Vagina (tissue), 2 donors: ENCODE data around the gene AGBL1. TPM values are rescaled to one million over a fixed set of nuclear protein-coding genes. Genes with fewer than 3 reads are reported as not detected.

ENCODE experiments used
- DNase-seq, 2 donors: peaks; one replicate each; pipeline ENCODE4 v3.0.0-alpha.2; 2017; ENCODE audit errors: extremely low spot score in 2 of 2
- H3K27ac ChIP-seq: fragments of 200-600 bp; sonication (generic); one replicate; pipeline ENCODE4 v1.5.1; 2019
- H3K27me3 ChIP-seq: fragments of 200-600 bp; sonication (generic); one replicate; pipeline ENCODE4 v1.5.1; 2019
- H3K36me3 ChIP-seq, 2 donors: fragments of 200-600 bp; sonication (generic); one replicate each; pipeline ENCODE4 v1.5.1; 2017 to 2019
- H3K4me1 ChIP-seq: fragments of 200-600 bp; sonication (generic); one replicate; pipeline ENCODE4 v1.5.1; 2019
- H3K4me3 ChIP-seq, 2 donors: fragments of 200-600 bp; sonication (generic); 1 replicate in 1 of 2; 2 replicates in 1 of 2; pipeline ENCODE4 v1.5.1; 2016 to 2019
- H3K9me3 ChIP-seq: fragments of 200-600 bp; sonication (generic); one replicate; pipeline ENCODE4 v1.5.1; 2019
- CTCF ChIP-seq, 3 experiments: fragments of 450-650 bp in 2 of 3; fragments of 200-600 bp in 1 of 3; sonication (generic) in 1 of 3; IDR thresholded peaks; one replicate each; pipeline ENCODE4 v1.5.1; 2017 to 2019; ENCODE audit warnings: antibody characterized with exemption in 3 of 3, mild to moderate bottlenecking in 2 of 3, moderate library complexity in 2 of 3
- POLR2A ChIP-seq, 2 donors: fragments of 450-650 bp; IDR thresholded peaks; one replicate each; pipeline ENCODE4 v1.6.1; 2017; ENCODE audit warnings: antibody characterized with exemption in 2 of 2, mild to moderate bottlenecking in 2 of 2, moderate library complexity in 2 of 2
- POLR2AphosphoS5 ChIP-seq, 2 donors: sonication (generic); formaldehyde crosslinking; IDR thresholded peaks; one replicate each; pipeline ENCODE4 v1.9.0; 2017; ENCODE audit warnings: antibody characterized with exemption in 2 of 2, mild to moderate bottlenecking in 2 of 2, low read depth in 1 of 2; ENCODE audit not compliant: insufficient read depth in 1 of 2
- intact Hi-C: fragments of 100-400 bp; cut with DNase I; formaldehyde crosslinking; loops from one replicate; pipeline ENCODE4 v1.15.1; 2023
- total RNA-seq: library from RNA; depleted of rRNA; stranded (reverse); fragments of >200 nt; gene quantifications from one replicate; pipeline ENCODE4 v1.2.3, GENCODE V29; 2016

AGBL1 gene
- total RNA-seq, 1 donor from 2014 or later = not detected

GRCh38 chr15:86846036-86846435 lies 766.4 kb downstream of the AGBL1 start:
- Histone ChIP-seq H3K9me3 (no peaks in the 10 kb centered on the region), H3K36me3 (no peaks in the 10 kb centered on the region), H3K4me1 (no peaks in the 10 kb centered on the region), H3K27ac (no peak overlapping the region), H3K27me3 (no peaks in the 10 kb centered on the region), H3K4me3 (no peak overlapping the region)
- intact Hi-C loops = no loop called here
- DNase-seq = no peak
- TF ChIP-seq POLR2AphosphoS5 (IDR thresholded peaks at IDR 0.05; ENCODE audit: insufficient read depth in 1 of 2, low read depth in 1 of 2) (no peak), CTCF (IDR thresholded peaks at IDR 0.05) (no peak), POLR2A (IDR thresholded peaks at IDR 0.05) (no peak)

- no peak for TF ChIP-seq POLR2AphosphoS5 (IDR thresholded peaks at IDR 0.05; ENCODE audit: insufficient read depth in 1 of 2, low read depth in 1 of 2)
- TF ChIP-seq POLR2A (IDR thresholded peaks at IDR 0.05) = no peak
- no peak for TF ChIP-seq CTCF (IDR thresholded peaks at IDR 0.05)
- H3K9me3 ChIP-seq = no peaks in the 10 kb centered on the region
- H3K4me3 ChIP-seq = no peak overlapping the region
- no peak overlapping the region for H3K27ac ChIP-seq
- no peaks in the 10 kb centered on the region for H3K36me3 ChIP-seq
- intact Hi-C loops = no loop called here
- H3K27me3 ChIP-seq = no peaks in the 10 kb centered on the region
- no peak for DNase-seq
- no peaks in the 10 kb centered on the region for H3K4me1 ChIP-seq
These were observed 769.5 kb downstream of the AGBL1 start for GRCh38 chr15:86849136-86849535.

- Histone ChIP-seq H3K27ac (no peak overlapping the region), H3K4me1 (no peaks in the 10 kb centered on the region), H3K27me3 (no peaks in the 10 kb centered on the region), H3K36me3 (no peaks in the 10 kb centered on the region), H3K4me3 (no peak overlapping the region), H3K9me3 (no peaks in the 10 kb centered on the region)
- TF ChIP-seq POLR2AphosphoS5 (IDR thresholded peaks at IDR 0.05; ENCODE audit: insufficient read depth in 1 of 2, low read depth in 1 of 2) (no peak), POLR2A (IDR thresholded peaks at IDR 0.05) (no peak), CTCF (IDR thresholded peaks at IDR 0.05) (no peak)
- intact Hi-C loops = no loop called here
- no peak for DNase-seq
These were observed 770.1 kb downstream of the AGBL1 start for GRCh38 chr15:86849558-86850285.

- no peaks in the 10 kb centered on the region for H3K9me3 ChIP-seq
- no peak for DNase-seq
- no peak for TF ChIP-seq CTCF (IDR thresholded peaks at IDR 0.05)
- TF ChIP-seq POLR2A (IDR thresholded peaks at IDR 0.05) = no peak
- TF ChIP-seq POLR2AphosphoS5 (IDR thresholded peaks at IDR 0.05; ENCODE audit: insufficient read depth in 1 of 2, low read depth in 1 of 2) = no peak
- H3K36me3 ChIP-seq = no peaks in the 10 kb centered on the region
- no peak overlapping the region for H3K27ac ChIP-seq
- no peak overlapping the region for H3K4me3 ChIP-seq
- intact Hi-C loops = no loop called here
- no peaks in the 10 kb centered on the region for H3K4me1 ChIP-seq
- no peaks in the 10 kb centered on the region for H3K27me3 ChIP-seq
These were observed 771.3 kb downstream of the AGBL1 start for GRCh38 chr15:86850939-86851338.

- intact Hi-C loops = no loop called here
- Histone ChIP-seq H3K27me3 (no peaks in the 10 kb centered on the region), H3K4me3 (no peak overlapping the region), H3K36me3 (no peaks in the 10 kb centered on the region), H3K27ac (no peak overlapping the region), H3K9me3 (no peaks in the 10 kb centered on the region), H3K4me1 (no peaks in the 10 kb centered on the region)
- no peak for DNase-seq
- no peak for TF ChIP-seq CTCF (IDR thresholded peaks at IDR 0.05)
- TF ChIP-seq POLR2A (IDR thresholded peaks at IDR 0.05) = no peak
- TF ChIP-seq POLR2AphosphoS5 (IDR thresholded peaks at IDR 0.05; ENCODE audit: insufficient read depth in 1 of 2, low read depth in 1 of 2) = no peak
These were observed 773.1 kb downstream of the AGBL1 start for GRCh38 chr15:86852741-86853140.
